Tibial nerve (tissue), 4 donors: ENCODE measurements around the gene COL4A2. TPM values are rescaled to one million over a fixed set of nuclear protein-coding genes. Genes with fewer than 3 reads are reported as not detected.

Experiments
- DNase-seq, 2 donors: peaks; one replicate each; pipeline ENCODE4 v3.0.0-alpha.2; 2019; ENCODE audit warnings: low spot score in 2 of 2
- H3K27ac ChIP-seq, 4 donors: fragments of 200-600 bp; sonication (generic) in 3 of 4; one replicate each; pipeline ENCODE4 v1.5.1; 2017 to 2019; ENCODE audit warnings: mild to moderate bottlenecking in 1 of 4
- H3K27me3 ChIP-seq, 2 donors: fragments of 200-600 bp; sonication (generic) in 1 of 2; one replicate each; pipeline versions ENCODE4 v1.5.1 to v1.6.0; 2017 to 2019
- H3K36me3 ChIP-seq, 3 donors: fragments of 200-600 bp; sonication (generic); one replicate each; pipeline ENCODE4 v1.5.1; 2018 to 2019
- H3K4me1 ChIP-seq, 4 donors: fragments of 200-600 bp; sonication (generic) in 3 of 4; one replicate each; pipeline ENCODE4 v1.5.1; 2017 to 2019
- H3K4me3 ChIP-seq, 4 donors: fragments of 200-600 bp; sonication (generic) in 3 of 4; one replicate each; pipeline ENCODE4 v1.5.1; 2017 to 2019; ENCODE audit warnings: mild to moderate bottlenecking in 1 of 4, moderate library complexity in 1 of 4
- H3K9me3 ChIP-seq, 4 donors: fragments of 200-600 bp; sonication (generic) in 3 of 4; one replicate each; pipeline ENCODE4 v1.5.1; 2017 to 2019
- EP300 ChIP-seq, 2 donors: sonication (generic); formaldehyde crosslinking; IDR thresholded peaks; one replicate each; pipeline ENCODE4 v1.6.1; 2017; ENCODE audit warnings: antibody characterized with exemption in 2 of 2, mild to moderate bottlenecking in 1 of 2
- POLR2A ChIP-seq, 2 donors: fragments of 450-650 bp; IDR thresholded peaks; one replicate each; pipeline ENCODE4 v1.6.1; 2017; ENCODE audit warnings: antibody characterized with exemption in 2 of 2, mild to moderate bottlenecking in 2 of 2, moderate library complexity in 2 of 2
- WGBS, 2 donors: methylation state at CpG; one replicate each; pipeline ENCODE4 v1.1.5; 2018; 5-methylcytosine and 5-hydroxymethylcytosine counted together
- total RNA-seq, 4 donors: library from RNA; depleted of rRNA; stranded (reverse); fragments of >200 nt; gene quantifications; one replicate each; pipeline ENCODE4 v1.1.0, GENCODE V29; 2016
- TF ChIP-seq, protein P1 (sequence below), 5 experiments: fragments of 200-600 bp in 3 of 5; fragments of 450-650 bp in 2 of 5; sonication (generic) in 3 of 5; IDR thresholded peaks; one replicate each; pipeline ENCODE4 v1.5.1; 2016 to 2019; ENCODE audit warnings: antibody characterized with exemption in 5 of 5, mild to moderate bottlenecking in 3 of 5, moderate library complexity in 2 of 5

Gene COL4A2
- total RNA-seq, 4 donors from 2014 or later: 576 to 821 (median 658) TPM

DNA sequence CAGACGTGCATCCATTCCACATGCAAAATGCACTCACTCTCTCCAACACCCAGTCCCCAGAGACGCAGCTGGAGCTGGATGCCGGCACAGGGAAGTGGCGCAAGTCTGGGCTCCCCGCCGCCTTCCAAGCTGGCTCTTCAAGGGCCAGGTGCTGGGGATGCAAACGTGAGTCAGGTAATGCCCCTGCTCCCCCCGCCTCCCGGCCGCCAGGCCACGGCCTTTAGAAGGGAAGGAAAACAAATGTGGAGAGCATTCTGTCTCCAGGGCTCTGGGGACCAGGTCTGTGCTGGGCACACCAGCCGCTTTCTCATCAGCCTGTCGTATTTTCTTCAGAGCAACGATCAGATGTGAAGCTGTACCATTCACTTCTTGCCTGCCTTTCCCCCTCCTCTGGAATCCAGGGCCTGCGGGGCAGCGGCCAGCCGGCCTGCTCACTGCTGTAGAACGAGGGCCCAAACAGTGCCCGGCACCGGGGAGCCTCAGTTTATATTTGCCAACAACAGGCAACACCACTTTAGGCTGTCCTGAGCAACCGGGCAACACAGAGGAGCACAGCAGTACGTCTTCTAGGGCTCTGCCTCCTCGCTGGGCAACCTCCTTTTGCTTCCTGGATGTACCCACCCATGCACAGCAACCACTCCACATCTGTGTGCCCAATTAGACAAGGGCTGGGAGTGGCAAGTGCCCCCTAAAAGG, 250.7 kb downstream of the COL4A2 start:
- Histone ChIP-seq H3K4me1 (peaks cover 0 to 69% (median 1%) of the 10 kb centered on the region in 4 donors), H3K36me3 (peaks cover 0 to 16% (median 0%) of the 10 kb centered on the region in 3 donors), H3K27ac (peak overlapping the region in 2 of 4 donors; percentile 45 to 98), H3K27me3 (no peaks in the 10 kb centered on the region), H3K9me3 (no peaks in the 10 kb centered on the region), H3K4me3 (peak overlapping the region in 1 of 4 donors; percentile 3)
- 67 to 74% methylated on average over 23 of the region's 23 CpGs for WGBS, 2 donors
- peak in 1 of 2 donors; percentile 2 for TF ChIP-seq POLR2A (IDR thresholded peaks at IDR 0.05)
- TF ChIP-seq, protein P1, sequence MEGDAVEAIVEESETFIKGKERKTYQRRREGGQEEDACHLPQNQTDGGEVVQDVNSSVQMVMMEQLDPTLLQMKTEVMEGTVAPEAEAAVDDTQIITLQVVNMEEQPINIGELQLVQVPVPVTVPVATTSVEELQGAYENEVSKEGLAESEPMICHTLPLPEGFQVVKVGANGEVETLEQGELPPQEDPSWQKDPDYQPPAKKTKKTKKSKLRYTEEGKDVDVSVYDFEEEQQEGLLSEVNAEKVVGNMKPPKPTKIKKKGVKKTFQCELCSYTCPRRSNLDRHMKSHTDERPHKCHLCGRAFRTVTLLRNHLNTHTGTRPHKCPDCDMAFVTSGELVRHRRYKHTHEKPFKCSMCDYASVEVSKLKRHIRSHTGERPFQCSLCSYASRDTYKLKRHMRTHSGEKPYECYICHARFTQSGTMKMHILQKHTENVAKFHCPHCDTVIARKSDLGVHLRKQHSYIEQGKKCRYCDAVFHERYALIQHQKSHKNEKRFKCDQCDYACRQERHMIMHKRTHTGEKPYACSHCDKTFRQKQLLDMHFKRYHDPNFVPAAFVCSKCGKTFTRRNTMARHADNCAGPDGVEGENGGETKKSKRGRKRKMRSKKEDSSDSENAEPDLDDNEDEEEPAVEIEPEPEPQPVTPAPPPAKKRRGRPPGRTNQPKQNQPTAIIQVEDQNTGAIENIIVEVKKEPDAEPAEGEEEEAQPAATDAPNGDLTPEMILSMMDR (IDR thresholded peaks at IDR 0.05): no peak
- DNase-seq: no peak

DNA sequence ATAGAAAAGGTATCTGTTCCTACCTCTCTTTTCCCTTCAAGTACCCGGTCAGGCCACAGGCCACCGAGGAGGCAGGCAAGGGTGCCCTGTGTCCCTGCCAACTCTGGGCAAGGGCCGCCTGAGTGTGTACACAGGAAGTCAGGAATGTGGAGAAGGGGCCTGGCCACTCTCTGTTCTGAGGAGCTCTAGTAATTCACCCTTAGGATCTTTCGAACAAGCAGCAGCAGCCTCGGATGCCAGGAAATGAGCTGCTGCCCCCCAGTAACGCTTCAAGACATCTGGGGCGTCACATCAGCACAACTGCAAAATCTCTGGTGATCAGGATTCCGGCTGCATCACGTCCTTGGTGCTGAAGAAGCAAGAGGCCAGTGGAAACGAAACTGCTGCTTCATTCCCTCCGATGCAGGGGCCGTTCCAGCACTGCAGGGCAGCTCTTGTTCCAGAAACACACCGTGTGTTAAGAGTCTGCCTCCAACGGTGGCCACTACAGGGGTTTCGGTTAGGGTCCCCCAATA, 252.4 kb downstream of the COL4A2 start:
- no peak for DNase-seq
- peak in 1 of 2 donors; percentile 26 for TF ChIP-seq POLR2A (IDR thresholded peaks at IDR 0.05)
- TF ChIP-seq, protein P1 (IDR thresholded peaks at IDR 0.05): no peak
- H3K9me3 ChIP-seq: no peaks in the 10 kb centered on the region
- peaks cover 0 to 16% (median 0%) of the 10 kb centered on the region in 3 donors for H3K36me3 ChIP-seq
- H3K4me3 ChIP-seq: peak overlapping the region; percentile 71 to 98 (median 83)
- no peaks in the 10 kb centered on the region for H3K27me3 ChIP-seq
- peak overlapping the region; percentile 78 to 98 (median 94) for H3K27ac ChIP-seq
- peaks cover 0 to 63% (median 3%) of the 10 kb centered on the region in 4 donors for H3K4me1 ChIP-seq
- 26 to 29% methylated on average over 13 to 15 of the region's 15 CpGs for WGBS, 2 donors

DNA sequence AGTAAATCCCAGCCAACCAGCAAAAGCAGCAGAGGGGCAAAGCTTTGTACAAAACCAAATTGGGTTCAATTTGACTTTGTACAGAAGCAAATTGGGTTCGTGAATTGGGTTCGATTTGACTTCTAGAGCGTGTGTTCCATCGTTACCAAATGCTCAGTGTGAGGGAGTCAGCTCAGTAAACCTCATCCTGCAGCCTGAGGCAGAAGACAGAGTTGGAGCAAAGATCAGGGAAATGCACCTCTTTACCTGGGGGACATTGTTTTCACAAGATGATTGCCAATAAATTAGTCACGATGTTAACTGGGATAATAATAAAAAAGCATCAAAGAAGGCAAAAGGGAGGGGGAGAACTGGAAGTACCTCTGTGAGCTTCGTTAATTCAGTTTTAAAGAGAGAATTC, 252.9 kb downstream of the COL4A2 start:
- H3K4me3 ChIP-seq: peak overlapping the region; percentile 71 to 98 (median 83)
- peaks cover 0 to 60% (median 3%) of the 10 kb centered on the region in 4 donors for H3K4me1 ChIP-seq
- H3K9me3 ChIP-seq: no peaks in the 10 kb centered on the region
- no peak for TF ChIP-seq EP300 (IDR thresholded peaks at IDR 0.05)
- TF ChIP-seq, protein P1 (IDR thresholded peaks at IDR 0.05): no peak
- no peak for TF ChIP-seq POLR2A (IDR thresholded peaks at IDR 0.05)
- DNase-seq: no peak
- H3K36me3 ChIP-seq: peaks cover 0 to 21% (median 0%) of the 10 kb centered on the region in 3 donors
- peak overlapping the region; percentile 78 to 98 (median 94) for H3K27ac ChIP-seq
- H3K27me3 ChIP-seq: no peaks in the 10 kb centered on the region
- whole genome bisulfite sequencing, 2 donors: 25 to 43% methylated on average over 6 of the region's 6 CpGs

DNA sequence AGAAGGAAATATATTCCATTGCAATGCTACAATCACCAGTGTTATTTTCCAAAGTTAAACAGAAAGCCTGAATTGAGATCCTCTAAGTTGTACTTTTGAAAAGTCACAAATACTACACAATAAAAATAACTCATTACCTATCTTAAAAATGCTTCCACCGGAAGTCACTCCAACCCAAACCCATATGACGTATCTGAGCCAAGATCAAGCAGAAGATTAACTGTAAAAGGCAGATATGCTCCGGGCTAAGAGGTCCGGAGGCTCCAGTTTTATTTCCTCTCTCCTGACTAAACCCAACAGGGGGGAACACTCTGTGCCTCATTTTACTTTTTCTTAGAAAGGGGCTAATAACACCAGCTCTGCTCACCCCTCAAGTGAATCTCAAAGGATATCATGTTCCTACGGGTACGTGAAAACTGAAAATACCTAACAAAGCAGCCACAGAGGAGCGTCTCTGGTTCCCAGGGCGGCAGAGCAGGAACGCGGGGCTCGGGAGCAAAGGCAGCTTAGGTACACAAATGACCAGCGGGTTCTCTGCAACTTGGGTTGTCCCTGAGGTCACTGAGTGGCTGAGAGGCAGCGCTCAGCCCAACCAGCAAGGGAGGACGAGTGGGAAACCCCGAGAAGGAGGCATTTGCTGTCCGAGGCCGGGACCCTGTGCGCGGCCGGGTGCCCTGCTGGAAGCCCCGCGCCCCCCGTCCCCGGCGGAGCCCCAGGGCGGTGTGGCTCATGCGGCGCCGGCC, 253.7 kb downstream of the COL4A2 start:
- H3K36me3 ChIP-seq: peaks cover 0 to 22% (median 0%) of the 10 kb centered on the region in 3 donors
- TF ChIP-seq POLR2A (IDR thresholded peaks at IDR 0.05) (no peak), EP300 (IDR thresholded peaks at IDR 0.05) (peak in 1 of 2 donors; percentile 39)
- DNase-seq: no peak
- peak overlapping the region; percentile 71 to 98 (median 83) for H3K4me3 ChIP-seq
- H3K27me3 ChIP-seq: no peaks in the 10 kb centered on the region
- H3K4me1 ChIP-seq: peaks cover 0 to 54% (median 3%) of the 10 kb centered on the region in 4 donors
- H3K9me3 ChIP-seq: no peaks in the 10 kb centered on the region
- 1 to 2% methylated on average over 23 to 24 of the region's 29 CpGs for WGBS, 2 donors
- peak overlapping the region; percentile 78 to 98 (median 94) for H3K27ac ChIP-seq

DNA sequence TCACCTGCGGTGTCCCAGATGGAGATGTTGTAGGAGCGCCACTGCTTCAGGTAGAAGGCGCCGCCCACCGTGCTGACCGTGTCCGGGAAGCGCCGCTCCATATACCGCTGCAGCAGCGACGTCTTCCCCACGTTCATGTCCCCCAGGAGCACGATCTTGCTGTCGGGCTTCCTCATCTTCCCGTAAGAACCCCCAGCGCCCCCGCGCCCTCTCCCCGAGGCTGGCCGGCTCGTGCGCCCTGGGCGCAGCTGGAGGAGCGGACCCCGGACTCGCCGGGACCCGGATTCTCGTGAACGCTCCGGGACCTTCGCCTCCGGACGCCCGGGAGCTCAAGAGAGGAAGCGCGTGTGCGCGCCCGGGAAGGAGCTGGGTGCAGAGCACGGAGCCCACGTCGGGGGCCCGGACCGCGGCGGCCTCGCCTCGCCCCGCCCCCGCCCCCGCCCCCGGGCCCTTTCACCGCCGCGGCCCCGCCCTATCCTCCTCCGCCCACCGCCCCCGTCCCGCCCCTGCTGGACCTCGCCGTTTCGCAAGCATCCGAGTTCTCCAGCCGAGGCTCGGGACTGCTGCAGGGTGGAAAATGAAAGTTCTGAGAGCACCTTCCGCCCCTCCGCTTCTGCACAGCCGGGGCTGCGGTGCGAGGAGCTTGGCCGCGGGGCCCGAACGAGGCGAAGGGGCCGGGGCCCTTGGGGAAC, 254.4 kb downstream of the COL4A2 start, which contains the start of gene RAB20:
Gene RAB20 (minus strand): TSS at position 379 of the 692 bp plus-strand sequence. CDS start 203 bp downstream, at position 176.
- peak; percentile 78 to 87 for DNase-seq
- Histone ChIP-seq H3K36me3 (peaks cover 0 to 22% (median 0%) of the 10 kb centered on the region in 3 donors), H3K27me3 (no peaks in the 10 kb centered on the region), H3K4me1 (peaks cover 0 to 47% (median 3%) of the 10 kb centered on the region in 4 donors), H3K4me3 (peak within 1 kb of the TSS; percentile 71 to 98 (median 83)), H3K27ac (peak within 1 kb of the TSS; percentile 78 to 98 (median 94)), H3K9me3 (no peaks in the 10 kb centered on the region)
- peak in 1 of 2 donors; percentile 80 for TF ChIP-seq EP300 (IDR thresholded peaks at IDR 0.05)
- TF ChIP-seq, protein P1 (IDR thresholded peaks at IDR 0.05): no peak
- peak in 1 of 2 donors; percentile 45 for TF ChIP-seq POLR2A (IDR thresholded peaks at IDR 0.05)
- WGBS, 2 donors: 1 to 2% methylated on average over 37 to 43 of the region's 79 CpGs
